ENCODE data around the gene ZNF25.
"Not testable (repeated sequence)": the region's sequence is repeated elsewhere in the genome, so short reads cannot be mapped to it uniquely, and the experiment has no call there.

Gene ZNF25

GRCh38 chr10:37937864-37938263, 38.6 kb downstream of the ZNF25 start:
- no peak for DNase-seq

GRCh38 chr10:37934791-37935190, 41.7 kb downstream of the ZNF25 start:
- DNase-seq, result no peak

- no peak for DNase-seq
Measured at GRCh38 chr10:37930423-37930822, 46.0 kb downstream of the ZNF25 start.

GRCh38 chr10:37908165-37908564, 68.3 kb downstream of the ZNF25 start:
- DNase-seq, result not testable (repeated sequence)

- no peak for DNase-seq
Measured at GRCh38 chr10:37906382-37906781, 70.1 kb downstream of the ZNF25 start.
